Naive thymus-derived CD8-positive, alpha-beta T cell (primary cell): Measurements from ENCODE around the gene ZFAND3. TPM values are rescaled to one million over a fixed set of nuclear protein-coding genes. Genes with fewer than 3 reads are reported as not detected.

Experiments
- ATAC-seq, 2 donors: fragments of 150-1000 bp; cut with Tn5 transposase in 1 of 2; sonication (Bioruptor Pico), chemical (Tn5 transposase) in 1 of 2; 1 replicate in 1 of 2; 2 replicates in 1 of 2; pipeline ENCODE4 v1.10.0; 2021; ENCODE audit warnings: mild to moderate bottlenecking in 2 of 2, moderate library complexity in 2 of 2
- POLR2A ChIA-PET: fragments of 350-600 bp; sonication (Branson Sonifier 250); formaldehyde crosslinking; loops from one replicate; lab custom pipeline; 2021; ENCODE audit warnings: antibody characterized with exemption; lab: Charles Lee
- DNase-seq, 10 donors: peaks; one replicate each; pipeline versions ENCODE4 v3.0.0 to v3.0.0-alpha.2; 2020 to 2022
- H3K27ac Mint-ChIP-seq, 10 donors: one replicate each; pipeline ENCODE4 v1.8.0; 2020 to 2022; ENCODE audit warnings: mild to moderate bottlenecking in 10 of 10, mixed read lengths in 10 of 10, moderate library complexity in 4 of 10, inconsistent platforms in 1 of 10
- H3K27me3 Mint-ChIP-seq, 5 donors: one replicate each; pipeline ENCODE4 v1.8.0; 2021 to 2022; ENCODE audit warnings: mixed read lengths in 5 of 5
- H3K36me3 Mint-ChIP-seq, 3 donors: one replicate each; pipeline ENCODE4 v1.8.0; 2020 to 2022; ENCODE audit warnings: mixed read lengths in 3 of 3, mild to moderate bottlenecking in 2 of 3, inconsistent platforms in 1 of 3
- H3K4me1 Mint-ChIP-seq, 4 donors: one replicate each; pipeline ENCODE4 v1.8.0; 2021 to 2022; ENCODE audit warnings: mixed read lengths in 4 of 4
- H3K4me3 Mint-ChIP-seq, 10 donors: one replicate each; pipeline ENCODE4 v1.8.0; 2020 to 2022; ENCODE audit warnings: mild to moderate bottlenecking in 10 of 10, mixed read lengths in 10 of 10, moderate library complexity in 6 of 10, inconsistent platforms in 1 of 10
- H3K9me3 Mint-ChIP-seq, 9 donors: one replicate each; pipeline ENCODE4 v1.8.0; 2020 to 2022; ENCODE audit warnings: mixed read lengths in 9 of 9, mild to moderate bottlenecking in 3 of 9, inconsistent platforms in 1 of 9, moderate library complexity in 1 of 9
- polyA plus RNA-seq, 3 donors: library from polyadenylated mRNA; unstranded; fragments of 300-500 nt; fragmentation: Illumina TruSeq; gene quantifications; one replicate each; pipeline ENCODE4 v1.2.3, GENCODE V29; 2021
- total RNA-seq, 8 experiments: library from RNA in 2 of 8; stranded (reverse) in 2 of 8; gene quantifications; one replicate each; pipeline ENCODE4 v1.2.3 and lab custom pipeline; 2021 to 2026

The ZFAND3 gene
- total and polyA plus RNA-seq, 5 experiments from 2014 or later: 3.7 to 33.8 (median 4.5) TPM

DNA sequence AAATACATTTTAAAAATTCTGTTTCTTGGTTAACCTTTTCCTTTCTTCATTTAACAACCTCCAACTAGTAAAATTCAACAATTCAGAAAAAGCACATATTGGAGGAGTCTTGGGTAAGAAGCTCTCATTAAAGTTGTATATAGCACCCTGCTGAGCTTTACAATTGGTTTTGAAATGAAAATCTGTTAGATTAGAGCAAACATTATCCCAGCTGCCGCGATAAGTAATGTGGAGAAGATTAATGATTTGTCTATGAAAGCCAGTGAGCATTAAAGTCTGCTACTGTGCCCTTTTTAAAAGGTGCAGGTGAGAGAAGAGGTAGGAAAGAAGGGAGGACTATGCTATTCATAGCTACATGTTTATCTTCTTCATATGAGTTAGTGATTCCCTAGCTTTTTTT lies 201.5 kb downstream of the ZFAND3 start:
- H3K4me1 Mint-ChIP-seq: peaks cover 13 to 53% (median 38%) of the 10 kb centered on the region in 4 donors
- no peak overlapping the region for H3K4me3 Mint-ChIP-seq
- peaks cover 0 to 18% (median 0%) of the 10 kb centered on the region in 9 donors for H3K9me3 Mint-ChIP-seq
- peak overlapping the region in 3 of 10 donors; percentile 15 to 68 (median 16) for H3K27ac Mint-ChIP-seq
- no peak for ATAC-seq
- H3K27me3 Mint-ChIP-seq: no peaks in the 10 kb centered on the region
- POLR2A ChIA-PET: interaction anchor here (0.6 kb wide), 1 partner anchor 203 kb away, joined by 3 read pairs; no protein-coding TSS in a partner anchor
- peaks cover 0 to 10% (median 5%) of the 10 kb centered on the region in 3 donors for H3K36me3 Mint-ChIP-seq
- no peak for DNase-seq

DNA sequence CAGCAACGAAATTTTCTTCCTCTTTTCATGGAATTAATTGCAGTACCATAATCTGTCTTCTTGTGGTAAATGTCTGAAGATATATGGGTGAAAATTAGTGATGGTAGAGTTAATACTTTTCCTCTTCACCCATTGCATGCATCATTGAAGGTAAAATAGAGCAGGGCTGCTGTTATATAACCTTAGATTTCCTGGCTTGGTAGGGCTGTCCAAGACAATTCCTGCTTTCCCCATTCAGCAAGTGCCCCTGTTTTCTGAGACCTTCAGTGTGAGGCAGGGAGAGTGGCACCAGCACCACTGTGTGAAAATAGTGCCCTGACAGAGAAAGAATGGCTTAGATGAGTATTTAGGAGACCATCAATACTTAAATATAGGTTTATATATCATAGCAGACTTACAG lies 202.0 kb downstream of the ZFAND3 start:
- Mint-ChIP-seq H3K9me3 (peaks cover 0 to 18% (median 0%) of the 10 kb centered on the region in 9 donors), H3K4me1 (peaks cover 13 to 50% (median 41%) of the 10 kb centered on the region in 4 donors), H3K27ac (peak overlapping the region in 3 of 10 donors; percentile 19 to 68 (median 26)), H3K27me3 (no peaks in the 10 kb centered on the region), H3K36me3 (peaks cover 0 to 11% (median 5%) of the 10 kb centered on the region in 3 donors), H3K4me3 (no peak overlapping the region)
- POLR2A ChIA-PET: no interaction called here
- no peak for DNase-seq
- no peak for ATAC-seq

DNA sequence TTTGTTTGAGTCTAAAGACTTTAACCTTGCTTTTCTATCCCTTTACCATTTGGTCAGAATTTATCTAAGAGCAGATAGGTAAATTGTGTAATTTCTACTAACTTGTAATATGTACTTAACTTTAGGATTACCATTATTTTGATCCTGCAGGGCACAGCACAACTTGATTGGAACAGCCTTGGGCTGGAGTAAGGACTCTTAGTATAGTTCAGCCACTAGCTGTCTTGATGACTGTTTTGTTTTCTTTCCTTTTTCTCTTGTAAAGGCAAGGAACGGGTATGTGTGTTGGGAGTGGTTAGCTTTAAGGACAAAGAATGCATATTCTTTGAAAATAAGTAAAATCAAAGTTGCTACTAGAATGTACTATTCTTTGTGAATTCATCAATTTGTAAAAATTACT lies 203.2 kb downstream of the ZFAND3 start:
- POLR2A ChIA-PET: interaction anchor here (0.6 kb wide), 1 partner anchor 325 kb away, joined by 3 read pairs; the partner anchor contains the start of gene MDGA1
- peaks cover 18 to 52% (median 45%) of the 10 kb centered on the region in 4 donors for H3K4me1 Mint-ChIP-seq
- DNase-seq (no peak), ATAC-seq (no peak)
- H3K9me3 Mint-ChIP-seq: peaks cover 0 to 18% (median 0%) of the 10 kb centered on the region in 9 donors
- peak overlapping the region in 1 of 10 donors; percentile 28 for H3K27ac Mint-ChIP-seq
- peaks cover 0 to 11% (median 5%) of the 10 kb centered on the region in 3 donors for H3K36me3 Mint-ChIP-seq
- no peaks in the 10 kb centered on the region for H3K27me3 Mint-ChIP-seq
- H3K4me3 Mint-ChIP-seq: no peak overlapping the region

DNA sequence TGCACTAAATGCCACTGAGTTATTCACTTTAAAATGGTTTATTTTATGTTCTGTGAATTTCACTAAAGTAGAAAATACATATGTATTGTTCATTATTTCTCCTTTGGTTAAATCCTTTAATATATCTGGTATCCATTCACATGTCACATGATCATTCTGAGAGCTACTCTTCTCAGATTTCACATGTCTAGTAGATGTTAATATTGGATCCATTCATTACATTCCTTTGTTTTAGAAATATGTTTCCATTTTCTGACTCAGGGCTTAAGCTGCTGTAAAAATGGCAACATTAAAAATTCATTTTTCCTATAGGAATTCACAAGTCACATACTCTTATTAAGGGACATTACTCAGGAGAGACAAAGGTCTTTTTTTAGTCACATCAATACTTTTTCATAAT lies 205.4 kb downstream of the ZFAND3 start:
- H3K4me3 Mint-ChIP-seq: no peak overlapping the region
- H3K36me3 Mint-ChIP-seq: peaks cover 0 to 16% (median 5%) of the 10 kb centered on the region in 3 donors

DNA sequence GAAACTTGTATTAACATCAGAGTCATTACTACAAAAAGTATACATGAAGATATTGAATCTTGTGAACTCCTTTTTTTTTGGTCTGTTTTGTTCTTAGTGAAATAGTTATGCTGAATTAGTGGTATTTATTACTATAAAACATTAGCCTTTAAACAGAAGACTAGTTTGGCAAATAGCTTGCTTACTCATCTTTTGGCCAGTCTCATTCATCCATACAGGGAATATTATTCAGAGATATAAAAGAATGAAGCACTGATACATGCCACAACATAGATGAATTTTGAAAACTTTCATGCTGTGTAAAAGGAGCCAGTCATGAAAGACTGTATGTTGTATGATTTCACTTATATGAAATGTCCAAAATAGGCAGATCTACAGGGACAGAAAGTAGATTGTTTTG lies 205.9 kb downstream of the ZFAND3 start:
- H3K4me1 Mint-ChIP-seq: peaks cover 25 to 63% (median 53%) of the 10 kb centered on the region in 4 donors
- POLR2A ChIA-PET: no interaction called here
- no peaks in the 10 kb centered on the region for H3K27me3 Mint-ChIP-seq
- no peak for ATAC-seq
- peaks cover 0 to 18% (median 0%) of the 10 kb centered on the region in 9 donors for H3K9me3 Mint-ChIP-seq
- no peak for DNase-seq
- no peak overlapping the region for H3K4me3 Mint-ChIP-seq
- no peak overlapping the region for H3K27ac Mint-ChIP-seq
- peaks cover 0 to 18% (median 5%) of the 10 kb centered on the region in 3 donors for H3K36me3 Mint-ChIP-seq

More for the DNA sequence above, 205.4 kb downstream of the ZFAND3 start:
- Mint-ChIP-seq H3K27me3 (no peaks in the 10 kb centered on the region), H3K27ac (no peak overlapping the region), H3K4me1 (peaks cover 23 to 59% (median 50%) of the 10 kb centered on the region in 4 donors), H3K9me3 (peaks cover 0 to 18% (median 0%) of the 10 kb centered on the region in 9 donors)
- DNase-seq (no peak), ATAC-seq (no peak)
- POLR2A ChIA-PET: no interaction called here

DNA sequence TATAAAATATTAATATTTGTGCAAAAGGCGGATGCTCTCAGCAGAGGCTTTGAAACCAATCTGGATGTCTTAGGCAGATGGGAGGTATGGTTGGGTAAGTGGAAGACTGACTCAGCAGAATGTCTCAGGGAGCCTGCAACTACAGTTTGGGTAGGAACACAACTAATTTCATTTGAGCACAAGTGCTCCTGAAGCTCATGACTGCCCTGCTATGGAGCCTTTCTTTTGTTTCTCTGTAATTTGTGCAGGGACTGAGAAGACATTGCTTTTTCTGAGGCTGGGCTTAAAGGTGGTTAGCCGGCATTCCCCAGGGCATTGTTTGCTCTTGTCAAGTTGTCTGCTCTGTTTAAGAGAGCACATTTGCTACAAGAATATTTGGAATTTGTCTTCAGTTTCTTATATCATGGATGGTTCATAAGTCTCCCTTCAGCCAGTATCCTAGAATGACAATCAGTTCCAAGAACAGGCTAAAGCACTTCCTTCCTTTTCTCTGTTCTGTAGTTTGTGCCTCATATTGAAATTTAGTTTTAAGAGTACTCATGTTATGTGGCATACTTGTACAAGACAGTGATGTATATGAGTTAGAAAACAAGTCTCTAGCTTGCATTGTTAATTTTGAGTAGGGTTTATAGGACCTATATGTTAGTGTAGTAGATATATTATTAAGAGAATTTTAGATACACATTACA lies 208.3 kb downstream of the ZFAND3 start:
- DNase-seq (no peak), ATAC-seq (no peak)
- Mint-ChIP-seq H3K36me3 (peaks cover 0 to 16% (median 5%) of the 10 kb centered on the region in 3 donors), H3K27me3 (no peaks in the 10 kb centered on the region), H3K4me1 (peaks cover 26 to 72% (median 56%) of the 10 kb centered on the region in 4 donors), H3K27ac (no peak overlapping the region), H3K4me3 (peak overlapping the region in 1 of 10 donors; percentile 17), H3K9me3 (peaks cover 0 to 18% (median 0%) of the 10 kb centered on the region in 9 donors)
- POLR2A ChIA-PET: interaction anchor here (1.0 kb wide), 1 partner anchor 148 kb away, joined by 4 read pairs; no protein-coding TSS in a partner anchor

DNA sequence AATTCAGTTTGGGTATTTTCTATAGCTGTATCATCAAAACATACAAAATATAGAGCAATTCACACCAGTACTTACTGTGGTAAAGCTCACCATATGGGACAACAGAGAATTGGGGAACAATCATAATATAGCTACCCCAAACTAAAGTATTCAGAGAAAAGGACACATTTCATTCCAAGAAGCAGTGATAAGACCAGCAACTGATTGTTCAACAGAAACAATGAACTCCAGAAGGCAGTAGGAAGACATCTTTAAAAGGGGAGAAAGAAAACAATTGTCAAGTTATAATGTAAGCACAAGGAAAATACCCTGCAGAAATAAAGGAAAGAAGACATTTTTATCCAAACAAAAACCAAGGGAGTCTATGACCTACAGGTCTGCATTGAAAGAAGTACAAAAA lies 210.9 kb downstream of the ZFAND3 start:
- ATAC-seq (no peak), DNase-seq (no peak)
- no peaks in the 10 kb centered on the region for H3K9me3 Mint-ChIP-seq
- H3K36me3 Mint-ChIP-seq: peaks cover 0 to 9% (median 0%) of the 10 kb centered on the region in 3 donors
- H3K4me3 Mint-ChIP-seq: no peak overlapping the region
- POLR2A ChIA-PET: no interaction called here
- peaks cover 31 to 91% (median 75%) of the 10 kb centered on the region in 4 donors for H3K4me1 Mint-ChIP-seq
- H3K27me3 Mint-ChIP-seq: no peaks in the 10 kb centered on the region
- H3K27ac Mint-ChIP-seq: no peak overlapping the region

DNA sequence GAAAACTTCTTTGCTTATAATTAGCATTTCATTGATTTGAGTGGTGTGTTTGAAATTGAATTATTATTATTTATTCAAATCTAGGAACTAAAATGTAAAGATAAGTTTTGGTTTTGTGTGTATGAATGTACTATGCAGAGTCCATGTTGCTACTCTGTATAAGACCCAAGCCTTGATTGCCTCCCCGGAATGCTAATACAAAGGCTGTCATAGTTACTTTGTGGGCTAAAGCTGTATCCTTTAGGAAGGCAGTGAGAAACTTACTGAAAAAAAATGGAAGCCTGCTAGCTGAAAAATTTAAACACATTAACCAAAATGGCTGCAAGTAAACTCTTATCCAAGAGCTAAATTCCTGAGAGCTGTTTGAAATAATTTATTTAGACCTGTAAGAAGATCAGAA lies 213.3 kb downstream of the ZFAND3 start:
- peaks cover 0 to 8% (median 0%) of the 10 kb centered on the region in 3 donors for H3K36me3 Mint-ChIP-seq
- H3K4me3 Mint-ChIP-seq: no peak overlapping the region
- ATAC-seq (no peak), DNase-seq (no peak)
- POLR2A ChIA-PET: no interaction called here
- H3K27ac Mint-ChIP-seq: no peak overlapping the region
- no peaks in the 10 kb centered on the region for H3K9me3 Mint-ChIP-seq
- no peaks in the 10 kb centered on the region for H3K27me3 Mint-ChIP-seq
- H3K4me1 Mint-ChIP-seq: peaks cover 32 to 88% (median 70%) of the 10 kb centered on the region in 4 donors

DNA sequence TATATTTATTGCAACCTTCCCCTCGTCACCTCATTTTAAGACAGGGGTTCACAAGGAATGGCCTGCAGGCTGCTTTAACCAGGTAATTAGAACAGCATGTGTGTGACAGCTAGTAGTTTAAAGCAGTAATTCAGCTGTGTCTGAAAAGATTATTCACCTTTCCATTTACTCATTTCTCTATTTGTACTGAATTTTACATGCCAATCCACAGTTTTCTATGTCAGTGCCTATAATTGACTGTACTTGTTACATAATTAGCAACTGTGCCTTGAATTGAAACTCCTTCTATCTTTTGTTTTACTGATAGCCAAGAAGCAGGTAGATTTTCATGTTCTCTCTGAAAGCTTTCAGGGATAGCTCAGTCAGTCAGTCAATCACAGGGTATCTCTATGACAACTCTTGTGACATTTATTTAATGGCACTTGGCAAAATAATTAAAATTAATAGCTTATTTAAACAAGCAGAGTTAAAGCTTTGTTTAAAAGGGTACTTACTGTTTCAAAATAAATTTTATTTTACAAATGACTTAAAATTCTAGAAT lies 214.0 kb downstream of the ZFAND3 start:
- no peak for ATAC-seq
- H3K4me3 Mint-ChIP-seq: no peak overlapping the region
- no peaks in the 10 kb centered on the region for H3K27me3 Mint-ChIP-seq
- peaks cover 30 to 88% (median 67%) of the 10 kb centered on the region in 4 donors for H3K4me1 Mint-ChIP-seq
- H3K9me3 Mint-ChIP-seq: no peaks in the 10 kb centered on the region
- no peak overlapping the region for H3K27ac Mint-ChIP-seq
- peaks cover 0 to 8% (median under 1%) of the 10 kb centered on the region in 3 donors for H3K36me3 Mint-ChIP-seq
- POLR2A ChIA-PET: no interaction called here
- DNase-seq: no peak

DNA sequence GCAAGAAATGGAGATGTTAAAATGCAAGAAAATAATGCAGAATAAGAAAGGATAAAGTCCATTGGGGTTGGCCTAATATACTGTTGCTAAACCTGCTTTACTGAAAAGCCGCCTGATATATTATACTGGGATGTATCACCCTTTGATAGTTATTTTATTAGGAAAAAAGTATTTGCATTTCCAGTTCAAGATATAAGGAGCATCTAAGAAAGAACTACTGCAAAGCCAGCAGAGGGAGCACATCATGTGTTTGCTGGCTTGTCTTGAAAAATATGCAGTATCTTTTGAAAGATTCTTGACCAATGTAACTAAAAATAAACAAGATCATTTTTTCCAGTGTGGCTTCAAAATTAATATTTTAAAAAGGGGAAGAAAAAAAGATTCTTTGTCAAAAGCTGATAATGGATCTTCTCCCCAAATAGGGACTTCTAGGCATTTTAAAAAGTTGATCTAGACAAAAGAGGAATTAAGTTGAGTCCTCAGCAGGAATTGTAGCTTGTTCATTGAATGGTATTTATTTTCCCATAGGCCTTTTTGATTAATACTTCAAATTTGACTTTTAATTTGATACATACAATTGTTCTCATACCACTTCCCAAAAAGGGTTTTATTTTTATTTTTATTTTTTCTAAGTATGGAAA lies 214.9 kb downstream of the ZFAND3 start:
- H3K36me3 Mint-ChIP-seq: peaks cover 0 to 5% (median 3%) of the 10 kb centered on the region in 3 donors
- peak overlapping the region in 2 of 10 donors; percentile 3 to 19 for H3K4me3 Mint-ChIP-seq
- ATAC-seq: no peak
- H3K27ac Mint-ChIP-seq: peak overlapping the region in 2 of 10 donors; percentile 26 to 43
- POLR2A ChIA-PET: no interaction called here
- H3K9me3 Mint-ChIP-seq: no peaks in the 10 kb centered on the region
- H3K4me1 Mint-ChIP-seq: peaks cover 30 to 86% (median 67%) of the 10 kb centered on the region in 4 donors
- H3K27me3 Mint-ChIP-seq: no peaks in the 10 kb centered on the region
- DNase-seq: peak in 1 of 10 donors; percentile 7

DNA sequence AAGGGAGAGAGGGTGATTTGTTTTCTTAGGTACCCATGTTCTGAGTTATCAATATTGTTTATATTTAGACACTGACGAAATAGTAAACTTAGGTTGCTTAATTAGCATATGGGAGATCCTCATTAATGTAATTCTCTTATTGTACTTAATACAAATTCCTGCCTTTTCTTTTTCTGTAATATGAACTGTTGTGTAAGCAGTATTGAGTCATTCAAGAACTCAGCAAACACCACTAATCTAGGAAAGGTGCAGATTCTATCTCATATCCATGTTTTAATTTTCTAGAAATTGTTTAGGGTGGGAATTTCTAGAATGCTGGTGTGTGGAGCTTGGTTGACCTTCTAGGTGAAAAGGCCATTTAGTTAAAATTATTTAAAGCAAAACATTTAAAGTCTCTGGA lies 216.0 kb downstream of the ZFAND3 start:
- ATAC-seq (no peak), DNase-seq (no peak)
- POLR2A ChIA-PET: no interaction called here
- no peaks in the 10 kb centered on the region for H3K9me3 Mint-ChIP-seq
- peaks cover 27 to 83% (median 63%) of the 10 kb centered on the region in 4 donors for H3K4me1 Mint-ChIP-seq
- no peak overlapping the region for H3K4me3 Mint-ChIP-seq
- H3K27me3 Mint-ChIP-seq: no peaks in the 10 kb centered on the region
- H3K27ac Mint-ChIP-seq: no peak overlapping the region
- peaks cover 0 to 3% (median 2%) of the 10 kb centered on the region in 3 donors for H3K36me3 Mint-ChIP-seq

DNA sequence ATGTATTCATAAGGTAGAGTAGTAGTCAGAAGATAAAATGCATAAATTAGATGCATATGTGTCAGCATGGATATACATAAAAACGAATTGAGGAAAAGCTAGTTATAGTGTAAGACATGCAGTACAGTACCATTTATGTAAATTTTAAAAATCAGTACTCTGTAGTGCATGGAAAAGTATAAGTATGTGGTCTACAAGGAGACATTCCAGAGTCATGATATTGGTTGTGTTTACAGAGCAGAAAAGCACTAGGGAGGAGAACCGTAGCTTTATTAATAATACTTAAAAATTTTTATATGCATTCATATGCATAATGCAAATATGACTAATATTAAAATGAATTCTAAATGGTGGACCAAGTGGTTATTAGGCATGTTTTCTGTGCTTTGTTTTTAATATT lies 220.0 kb downstream of the ZFAND3 start:
- peaks cover 19 to 66% (median 43%) of the 10 kb centered on the region in 4 donors for H3K4me1 Mint-ChIP-seq
- DNase-seq: no peak
- peaks cover 0 to 3% (median 2%) of the 10 kb centered on the region in 3 donors for H3K36me3 Mint-ChIP-seq
- no peak overlapping the region for H3K27ac Mint-ChIP-seq
- POLR2A ChIA-PET: interaction anchor here (1.1 kb wide), 1 partner anchor 221 kb away, joined by 3 read pairs; no protein-coding TSS in a partner anchor
- no peak for ATAC-seq
- H3K9me3 Mint-ChIP-seq: no peaks in the 10 kb centered on the region
- no peak overlapping the region for H3K4me3 Mint-ChIP-seq
- H3K27me3 Mint-ChIP-seq: no peaks in the 10 kb centered on the region
